Type B pancreatic cell (in vitro differentiated cells): Measurements from ENCODE around the gene RNF212. TPM values are rescaled to one million over a fixed set of nuclear protein-coding genes. Genes with fewer than 3 reads are reported as not detected.

Source experiments
- DNase-seq: peaks from one replicate; pipeline ENCODE4 v3.0.0; 2021; ENCODE audit warnings: mixed read lengths; ENCODE audit not compliant: unreplicated experiment; ENCODE audit errors: extremely low spot score
- H3K27ac Mint-ChIP-seq: 2 replicates; pipeline ENCODE4 v1.8.0; 2021; ENCODE audit warnings: mild to moderate bottlenecking, mixed read lengths
- H3K27me3 Mint-ChIP-seq: 2 replicates; pipeline ENCODE4 v1.8.0; 2021; ENCODE audit warnings: mixed read lengths
- H3K36me3 Mint-ChIP-seq: 2 replicates; pipeline ENCODE4 v1.8.0; 2021; ENCODE audit warnings: mixed read lengths
- H3K4me1 Mint-ChIP-seq: one replicate; pipeline ENCODE4 v1.8.0; 2021; ENCODE audit warnings: mixed read lengths; ENCODE audit not compliant: unreplicated experiment
- H3K4me3 Mint-ChIP-seq: 2 replicates; pipeline ENCODE4 v1.8.0; 2021; ENCODE audit warnings: mild to moderate bottlenecking, mixed read lengths
- H3K9me3 Mint-ChIP-seq: 2 replicates; pipeline ENCODE4 v1.8.0; 2021; ENCODE audit warnings: mixed read lengths
- total RNA-seq: library from RNA; stranded (reverse); gene quantifications from 2 replicates; pipeline ENCODE4 v1.2.1, GENCODE V29; 2021; ENCODE audit warnings: low replicate concordance
- TF ChIP-seq, protein P1 (sequence below): fragments of 200-600 bp; sonication (generic); conservative IDR thresholded peaks from 2 replicates; pipeline ENCODE4 v1.5.0; 2021; ENCODE audit warnings: antibody characterized with exemption, mild to moderate bottlenecking

Gene RNF212
- total RNA-seq, 1 donor from 2014 or later: 3.5 TPM

DNA sequence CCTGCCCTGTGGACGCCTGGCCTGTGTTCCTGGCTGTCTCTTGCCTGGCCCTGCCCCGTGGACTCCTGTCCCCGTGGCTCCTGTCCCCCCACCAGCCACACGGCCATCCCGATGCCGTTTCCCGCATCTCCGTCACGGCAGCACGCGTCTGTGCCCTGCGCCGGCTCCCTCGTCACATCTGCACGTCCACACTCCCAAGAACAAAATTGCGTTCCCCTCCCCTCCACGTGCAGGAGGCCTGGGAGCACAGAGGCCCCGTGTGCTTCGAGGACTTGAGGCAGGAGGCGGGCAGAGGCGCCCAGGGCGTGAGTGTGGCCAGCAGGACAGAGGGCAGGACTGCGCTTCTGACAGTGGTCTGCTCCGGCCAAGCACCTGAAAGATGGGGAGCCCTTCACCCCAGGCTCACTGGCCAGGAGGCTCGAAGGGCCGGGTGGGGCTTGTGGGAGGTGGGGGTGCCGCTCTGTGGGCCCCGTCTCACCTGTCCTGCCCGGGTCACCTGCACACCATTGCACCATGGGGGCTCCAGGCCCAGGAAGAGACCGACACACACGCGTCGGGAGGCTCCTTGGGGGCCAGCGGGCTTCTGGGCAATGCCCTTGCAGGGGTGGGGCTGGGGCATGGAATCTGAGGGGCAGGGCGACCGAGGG, 84.7 kb downstream of the RNF212 start:
- no peaks in the 10 kb centered on the region for H3K27me3 Mint-ChIP-seq
- no peaks in the 10 kb centered on the region for H3K9me3 Mint-ChIP-seq
- no peaks in the 10 kb centered on the region for H3K4me1 Mint-ChIP-seq
- DNase-seq: no peak
- H3K4me3 Mint-ChIP-seq: no peak overlapping the region
- no peak overlapping the region for H3K27ac Mint-ChIP-seq
- peaks cover 4% of the 10 kb centered on the region for H3K36me3 Mint-ChIP-seq
- TF ChIP-seq, protein P1, sequence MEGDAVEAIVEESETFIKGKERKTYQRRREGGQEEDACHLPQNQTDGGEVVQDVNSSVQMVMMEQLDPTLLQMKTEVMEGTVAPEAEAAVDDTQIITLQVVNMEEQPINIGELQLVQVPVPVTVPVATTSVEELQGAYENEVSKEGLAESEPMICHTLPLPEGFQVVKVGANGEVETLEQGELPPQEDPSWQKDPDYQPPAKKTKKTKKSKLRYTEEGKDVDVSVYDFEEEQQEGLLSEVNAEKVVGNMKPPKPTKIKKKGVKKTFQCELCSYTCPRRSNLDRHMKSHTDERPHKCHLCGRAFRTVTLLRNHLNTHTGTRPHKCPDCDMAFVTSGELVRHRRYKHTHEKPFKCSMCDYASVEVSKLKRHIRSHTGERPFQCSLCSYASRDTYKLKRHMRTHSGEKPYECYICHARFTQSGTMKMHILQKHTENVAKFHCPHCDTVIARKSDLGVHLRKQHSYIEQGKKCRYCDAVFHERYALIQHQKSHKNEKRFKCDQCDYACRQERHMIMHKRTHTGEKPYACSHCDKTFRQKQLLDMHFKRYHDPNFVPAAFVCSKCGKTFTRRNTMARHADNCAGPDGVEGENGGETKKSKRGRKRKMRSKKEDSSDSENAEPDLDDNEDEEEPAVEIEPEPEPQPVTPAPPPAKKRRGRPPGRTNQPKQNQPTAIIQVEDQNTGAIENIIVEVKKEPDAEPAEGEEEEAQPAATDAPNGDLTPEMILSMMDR: no peak

DNA sequence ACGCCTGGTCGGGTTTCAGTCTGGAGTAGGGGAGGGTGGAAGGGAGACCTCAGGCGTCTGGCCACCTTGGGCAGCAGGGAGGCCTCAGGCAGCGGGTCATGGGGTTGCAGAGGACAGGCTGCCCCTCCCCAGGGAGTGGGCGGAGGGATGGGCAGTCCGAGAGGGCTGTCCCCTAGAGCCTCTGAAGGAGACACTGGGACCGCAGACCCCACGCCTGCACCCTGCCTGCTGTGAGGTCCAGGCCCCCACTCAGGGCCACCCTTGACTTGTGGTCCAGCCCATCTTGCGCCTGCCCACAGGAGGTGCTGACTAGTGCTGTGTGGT, 85.5 kb downstream of the RNF212 start:
- Mint-ChIP-seq H3K4me1 (no peaks in the 10 kb centered on the region), H3K27ac (no peak overlapping the region), H3K27me3 (no peaks in the 10 kb centered on the region), H3K36me3 (peaks cover 4% of the 10 kb centered on the region), H3K9me3 (no peaks in the 10 kb centered on the region), H3K4me3 (no peak overlapping the region)
- TF ChIP-seq, protein P1: no peak
- no peak for DNase-seq

DNA sequence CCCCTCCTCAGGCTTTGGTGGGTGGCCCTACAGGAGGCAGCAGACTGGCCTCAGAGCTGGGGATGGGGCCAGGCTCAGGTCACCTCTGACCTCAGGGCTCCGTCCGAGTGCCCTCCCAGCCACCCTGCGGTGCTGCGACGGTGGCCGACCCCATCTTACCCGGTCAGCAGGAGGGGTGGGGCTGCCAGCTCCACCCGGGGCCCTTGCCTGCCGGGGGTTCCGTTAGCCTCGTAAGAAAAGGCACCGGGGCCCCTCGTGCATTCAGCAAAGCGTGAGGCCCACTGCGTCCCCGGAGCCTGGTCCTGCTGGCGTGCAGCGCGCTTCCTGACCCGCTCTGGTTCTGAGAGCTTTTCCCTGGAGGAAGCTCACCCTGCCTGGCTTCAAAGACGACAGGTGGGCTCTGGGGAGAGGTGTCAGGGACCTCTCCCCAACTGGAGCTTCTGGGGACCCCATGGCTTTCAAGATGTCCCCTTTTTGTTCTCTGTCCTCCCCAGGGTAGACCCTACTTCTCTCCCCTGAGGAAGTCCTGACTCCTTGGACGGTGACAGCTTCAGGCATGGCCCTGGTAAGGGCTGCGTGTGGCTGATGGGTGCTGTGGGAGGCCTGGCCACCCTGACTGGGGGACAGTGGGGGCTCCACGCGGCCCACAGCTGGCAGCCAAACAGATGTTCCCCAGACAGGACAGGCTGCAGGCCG, 86.0 kb downstream of the RNF212 start:
- Mint-ChIP-seq H3K27ac (no peak overlapping the region), H3K9me3 (no peaks in the 10 kb centered on the region), H3K36me3 (peaks cover 4% of the 10 kb centered on the region), H3K27me3 (no peaks in the 10 kb centered on the region), H3K4me3 (no peak overlapping the region), H3K4me1 (no peaks in the 10 kb centered on the region)
- TF ChIP-seq, protein P1: no peak
- DNase-seq: no peak

DNA sequence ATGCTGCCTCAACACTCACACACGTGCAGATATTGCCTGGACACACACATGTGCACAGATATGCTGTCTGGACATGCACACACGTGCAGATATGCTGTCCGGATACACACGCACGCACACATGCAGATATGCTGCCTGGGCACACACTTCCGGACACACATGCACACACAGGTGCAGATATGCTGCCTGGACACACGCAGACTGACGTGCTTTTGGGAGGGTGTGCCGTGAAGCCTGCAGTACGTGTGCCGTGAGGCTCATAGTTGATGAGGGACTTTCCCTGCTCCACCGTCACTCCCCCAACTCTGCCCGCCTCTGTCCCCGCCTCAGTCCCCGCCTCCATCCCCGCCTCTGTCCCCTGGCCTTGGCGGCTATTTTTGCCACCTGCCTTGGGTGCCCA, 87.2 kb downstream of the RNF212 start:
- H3K36me3 Mint-ChIP-seq: peaks cover 4% of the 10 kb centered on the region
- TF ChIP-seq, protein P1: no peak
- no peaks in the 10 kb centered on the region for H3K9me3 Mint-ChIP-seq
- H3K27ac Mint-ChIP-seq: no peak overlapping the region
- H3K27me3 Mint-ChIP-seq: no peaks in the 10 kb centered on the region
- no peaks in the 10 kb centered on the region for H3K4me1 Mint-ChIP-seq
- H3K4me3 Mint-ChIP-seq: no peak overlapping the region
- DNase-seq: no peak

DNA sequence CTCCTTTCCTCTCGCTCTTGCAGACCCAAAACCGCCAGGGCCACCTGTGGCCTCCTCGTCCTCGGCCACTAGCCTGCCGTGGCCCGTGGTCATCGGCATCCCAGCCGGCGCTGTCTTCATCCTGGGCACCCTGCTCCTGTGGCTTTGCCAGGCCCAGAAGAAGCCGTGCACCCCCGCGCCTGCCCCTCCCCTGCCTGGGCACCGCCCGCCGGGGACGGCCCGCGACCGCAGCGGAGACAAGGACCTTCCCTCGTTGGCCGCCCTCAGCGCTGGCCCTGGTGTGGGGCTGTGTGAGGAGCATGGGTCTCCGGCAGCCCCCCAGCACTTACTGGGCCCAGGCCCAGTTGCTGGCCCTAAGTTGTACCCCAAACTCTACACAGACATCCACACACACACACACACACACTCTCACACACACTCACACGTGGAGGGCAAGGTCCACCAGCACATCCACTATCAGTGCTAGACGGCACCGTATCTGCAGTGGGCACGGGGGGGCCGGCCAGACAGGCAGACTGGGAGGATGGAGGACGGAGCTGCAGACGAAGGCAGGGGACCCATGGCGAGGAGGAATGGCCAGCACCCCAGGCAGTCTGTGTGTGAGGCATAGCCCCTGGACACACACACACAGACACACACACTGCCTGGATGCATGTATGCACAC, 88.3 kb downstream of the RNF212 start:
- H3K27me3 Mint-ChIP-seq: no peaks in the 10 kb centered on the region
- TF ChIP-seq, protein P1: no peak
- no peak overlapping the region for H3K27ac Mint-ChIP-seq
- no peak for DNase-seq
- H3K9me3 Mint-ChIP-seq: no peaks in the 10 kb centered on the region
- peaks cover 4% of the 10 kb centered on the region for H3K36me3 Mint-ChIP-seq
- H3K4me3 Mint-ChIP-seq: no peak overlapping the region
- H3K4me1 Mint-ChIP-seq: no peaks in the 10 kb centered on the region
